Nephron (organoid): ENCODE data around the gene UBA6.

Experiments used
- H3K27ac Mint-ChIP-seq, 3 experiments: 2 replicates each; pipeline ENCODE4 v1.8.0; 2020; ENCODE audit warnings: mixed read lengths in 3 of 3, mild to moderate bottlenecking in 2 of 3, moderate library complexity in 1 of 3
- H3K27me3 Mint-ChIP-seq: 2 replicates; pipeline ENCODE4 v1.8.0; 2021; ENCODE audit warnings: low read depth, mild to moderate bottlenecking, moderate library complexity, mixed read lengths
- H3K36me3 Mint-ChIP-seq: 2 replicates; pipeline ENCODE4 v1.8.0; 2020; ENCODE audit warnings: low read depth, mixed read lengths
- H3K4me1 Mint-ChIP-seq: 2 replicates; pipeline ENCODE4 v1.8.0; 2020; ENCODE audit warnings: mixed read lengths
- H3K4me3 Mint-ChIP-seq, 3 experiments: 2 replicates each; pipeline ENCODE4 v1.8.0; 2020; ENCODE audit warnings: mild to moderate bottlenecking in 3 of 3, mixed read lengths in 3 of 3, moderate library complexity in 2 of 3
- H3K9me3 Mint-ChIP-seq: 2 replicates; pipeline ENCODE4 v1.8.0; 2020; ENCODE audit warnings: mixed read lengths
- TF ChIP-seq, protein P1 (sequence below), 3 experiments: fragments of 200-600 bp; sonication (generic); IDR thresholded peaks; one replicate each; pipeline ENCODE4 v1.5.0; 2021; ENCODE audit warnings: antibody characterized with exemption in 3 of 3; ENCODE audit not compliant: unreplicated experiment in 3 of 3

Gene UBA6

DNA sequence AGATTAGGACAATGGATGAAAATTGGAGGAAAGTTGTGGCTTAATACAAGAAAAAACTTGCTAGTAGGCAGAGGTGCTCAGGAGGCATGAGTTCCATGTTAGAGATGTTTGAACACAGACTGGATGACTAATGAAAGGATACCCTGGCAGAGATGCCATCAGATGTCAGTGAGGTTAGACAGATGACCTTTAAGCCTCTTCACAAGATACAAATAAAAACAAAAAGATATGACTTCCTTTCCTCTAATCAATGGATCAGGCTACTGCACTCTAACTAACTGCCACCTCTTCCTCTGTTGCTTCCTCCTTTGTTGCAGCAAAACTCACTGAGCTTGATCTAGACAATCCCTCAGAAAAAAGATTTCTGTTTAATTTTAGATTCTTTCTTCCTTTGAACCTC lies 127.8 kb downstream of the UBA6 start:
- TF ChIP-seq, protein P1, sequence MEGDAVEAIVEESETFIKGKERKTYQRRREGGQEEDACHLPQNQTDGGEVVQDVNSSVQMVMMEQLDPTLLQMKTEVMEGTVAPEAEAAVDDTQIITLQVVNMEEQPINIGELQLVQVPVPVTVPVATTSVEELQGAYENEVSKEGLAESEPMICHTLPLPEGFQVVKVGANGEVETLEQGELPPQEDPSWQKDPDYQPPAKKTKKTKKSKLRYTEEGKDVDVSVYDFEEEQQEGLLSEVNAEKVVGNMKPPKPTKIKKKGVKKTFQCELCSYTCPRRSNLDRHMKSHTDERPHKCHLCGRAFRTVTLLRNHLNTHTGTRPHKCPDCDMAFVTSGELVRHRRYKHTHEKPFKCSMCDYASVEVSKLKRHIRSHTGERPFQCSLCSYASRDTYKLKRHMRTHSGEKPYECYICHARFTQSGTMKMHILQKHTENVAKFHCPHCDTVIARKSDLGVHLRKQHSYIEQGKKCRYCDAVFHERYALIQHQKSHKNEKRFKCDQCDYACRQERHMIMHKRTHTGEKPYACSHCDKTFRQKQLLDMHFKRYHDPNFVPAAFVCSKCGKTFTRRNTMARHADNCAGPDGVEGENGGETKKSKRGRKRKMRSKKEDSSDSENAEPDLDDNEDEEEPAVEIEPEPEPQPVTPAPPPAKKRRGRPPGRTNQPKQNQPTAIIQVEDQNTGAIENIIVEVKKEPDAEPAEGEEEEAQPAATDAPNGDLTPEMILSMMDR (IDR thresholded peaks at IDR 0.05; ENCODE audit: unreplicated experiment in 3 of 3) = no peak
- no peaks in the 10 kb centered on the region for H3K36me3 Mint-ChIP-seq
- H3K4me3 Mint-ChIP-seq = no peak overlapping the region
- no peaks in the 10 kb centered on the region for H3K27me3 Mint-ChIP-seq
- H3K27ac Mint-ChIP-seq = no peak overlapping the region
- peaks cover 10% of the 10 kb centered on the region for H3K4me1 Mint-ChIP-seq
- no peaks in the 10 kb centered on the region for H3K9me3 Mint-ChIP-seq

DNA sequence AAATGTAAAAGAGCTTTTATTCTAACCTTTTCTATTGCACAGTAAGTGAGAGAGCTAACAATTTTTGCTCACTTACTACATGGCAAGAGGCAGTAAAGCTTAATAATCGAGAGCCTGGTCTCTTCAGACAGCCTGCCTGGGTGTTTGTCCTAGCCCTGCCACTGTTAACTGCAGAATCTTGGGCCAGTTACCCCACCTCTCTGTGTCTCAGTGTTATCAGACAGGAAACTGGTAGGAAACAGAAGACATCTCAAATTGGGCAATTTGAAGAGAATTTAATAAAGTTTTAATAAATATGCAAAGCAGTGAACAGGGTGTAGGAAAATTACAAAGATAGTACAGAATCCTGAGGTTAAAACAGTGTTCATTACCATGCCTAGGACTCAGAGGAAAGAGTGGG lies 129.0 kb downstream of the UBA6 start:
- H3K27ac Mint-ChIP-seq = no peak overlapping the region
- H3K27me3 Mint-ChIP-seq = no peaks in the 10 kb centered on the region
- no peak overlapping the region for H3K4me3 Mint-ChIP-seq
- no peaks in the 10 kb centered on the region for H3K9me3 Mint-ChIP-seq
- TF ChIP-seq, protein P1 (IDR thresholded peaks at IDR 0.05; ENCODE audit: unreplicated experiment in 3 of 3) = no peak
- H3K36me3 Mint-ChIP-seq = no peaks in the 10 kb centered on the region
- peaks cover 10% of the 10 kb centered on the region for H3K4me1 Mint-ChIP-seq

DNA sequence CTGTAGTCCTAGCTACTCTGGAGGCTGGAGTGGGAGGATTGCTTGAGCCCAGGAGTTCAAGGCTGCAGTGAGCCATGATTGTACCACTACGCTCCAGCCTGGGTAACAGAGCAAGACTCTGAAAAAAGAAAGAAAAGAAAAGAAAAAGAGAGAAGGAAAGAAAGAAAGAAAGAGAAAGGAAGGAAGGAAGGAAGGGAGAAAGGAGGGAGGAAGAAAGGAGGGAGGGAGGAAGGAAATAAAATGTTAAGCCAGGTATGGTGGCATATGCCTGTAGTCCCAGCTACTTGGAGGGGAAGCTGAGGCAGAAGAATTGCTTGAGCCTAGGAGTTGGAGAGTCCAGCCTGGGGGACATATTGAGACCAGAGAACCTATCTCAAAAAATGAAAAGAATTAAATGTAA lies 130.4 kb downstream of the UBA6 start:
- Mint-ChIP-seq H3K27ac (no peak overlapping the region), H3K4me3 (no peak overlapping the region), H3K9me3 (no peaks in the 10 kb centered on the region), H3K27me3 (no peaks in the 10 kb centered on the region), H3K36me3 (no peaks in the 10 kb centered on the region), H3K4me1 (peaks cover 4% of the 10 kb centered on the region)
- TF ChIP-seq, protein P1 (IDR thresholded peaks at IDR 0.05; ENCODE audit: unreplicated experiment in 3 of 3) = no peak

DNA sequence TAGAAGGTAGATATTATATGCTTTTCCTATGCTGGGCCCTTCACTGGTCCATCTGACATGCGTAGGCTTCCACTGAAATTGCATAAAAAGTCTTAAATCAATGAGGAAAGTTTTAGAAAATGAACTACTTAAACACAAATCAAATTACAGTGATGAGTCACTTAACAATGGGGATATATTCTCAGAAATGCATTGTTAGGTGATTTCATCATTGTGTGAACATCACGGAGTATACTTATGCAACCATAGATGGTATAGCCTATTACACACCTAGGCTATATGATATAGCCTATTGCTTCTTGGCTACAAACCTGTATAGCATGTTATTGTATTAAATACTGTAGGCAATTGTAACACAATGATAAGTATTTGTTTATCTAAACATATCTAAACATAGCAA lies 132.1 kb downstream of the UBA6 start:
- no peaks in the 10 kb centered on the region for H3K4me1 Mint-ChIP-seq
- no peak overlapping the region for H3K4me3 Mint-ChIP-seq
- H3K27me3 Mint-ChIP-seq = no peaks in the 10 kb centered on the region
- no peaks in the 10 kb centered on the region for H3K9me3 Mint-ChIP-seq
- no peak overlapping the region for H3K27ac Mint-ChIP-seq
- H3K36me3 Mint-ChIP-seq = no peaks in the 10 kb centered on the region
- TF ChIP-seq, protein P1 (IDR thresholded peaks at IDR 0.05; ENCODE audit: unreplicated experiment in 3 of 3) = no peak

DNA sequence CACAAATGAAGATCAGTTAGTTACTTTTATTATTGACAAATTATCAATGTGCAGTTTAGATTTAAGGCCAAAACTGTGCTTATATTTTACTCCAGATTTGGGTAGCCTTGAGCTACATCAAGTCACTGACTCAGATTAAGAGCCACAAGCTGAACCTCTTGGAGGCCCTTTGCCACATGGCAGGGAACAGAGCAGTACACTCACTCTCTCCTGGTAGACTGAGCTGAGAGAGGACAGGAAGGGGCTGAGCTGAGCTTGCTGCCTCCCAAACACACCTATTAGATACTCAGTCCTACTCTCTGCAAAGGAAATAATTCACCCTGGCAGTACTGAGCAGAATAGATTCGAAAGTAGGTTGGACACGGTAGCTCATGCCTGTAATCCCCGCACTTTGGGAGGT lies 134.6 kb downstream of the UBA6 start:
- Mint-ChIP-seq H3K27ac (no peak overlapping the region), H3K4me3 (no peak overlapping the region), H3K36me3 (no peaks in the 10 kb centered on the region), H3K9me3 (no peaks in the 10 kb centered on the region), H3K4me1 (no peaks in the 10 kb centered on the region), H3K27me3 (no peaks in the 10 kb centered on the region)
- TF ChIP-seq, protein P1 (IDR thresholded peaks at IDR 0.05; ENCODE audit: unreplicated experiment in 3 of 3) = no peak

DNA sequence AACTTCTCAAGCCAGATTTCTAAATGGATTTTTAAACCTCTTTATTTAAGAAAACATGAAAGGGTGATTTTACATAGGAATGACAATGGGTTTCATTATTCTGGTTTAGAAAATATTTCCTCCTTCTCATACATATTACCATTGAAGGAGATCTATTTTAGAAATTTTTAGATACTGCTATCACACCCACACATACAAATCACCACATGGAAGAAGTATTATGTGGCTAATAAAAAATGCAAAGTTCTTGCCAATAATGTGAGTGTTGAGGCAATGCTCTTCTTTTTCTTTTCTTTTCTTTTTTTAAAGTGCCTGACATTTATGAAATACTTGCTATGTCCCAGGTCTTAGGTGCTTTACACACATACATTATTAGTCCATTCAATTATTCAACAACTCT lies 135.7 kb downstream of the UBA6 start:
- TF ChIP-seq, protein P1 (IDR thresholded peaks at IDR 0.05; ENCODE audit: unreplicated experiment in 3 of 3) = no peak
- H3K4me1 Mint-ChIP-seq = no peaks in the 10 kb centered on the region
- H3K27me3 Mint-ChIP-seq = no peaks in the 10 kb centered on the region
- H3K27ac Mint-ChIP-seq = no peak overlapping the region
- no peaks in the 10 kb centered on the region for H3K9me3 Mint-ChIP-seq
- no peaks in the 10 kb centered on the region for H3K36me3 Mint-ChIP-seq
- H3K4me3 Mint-ChIP-seq = no peak overlapping the region
